ENCODE results near the gene LRRC46.
A peak's percentile ranks its signal among the peaks of the same experiment; 100 is the strongest.

LRRC46 gene

DNA sequence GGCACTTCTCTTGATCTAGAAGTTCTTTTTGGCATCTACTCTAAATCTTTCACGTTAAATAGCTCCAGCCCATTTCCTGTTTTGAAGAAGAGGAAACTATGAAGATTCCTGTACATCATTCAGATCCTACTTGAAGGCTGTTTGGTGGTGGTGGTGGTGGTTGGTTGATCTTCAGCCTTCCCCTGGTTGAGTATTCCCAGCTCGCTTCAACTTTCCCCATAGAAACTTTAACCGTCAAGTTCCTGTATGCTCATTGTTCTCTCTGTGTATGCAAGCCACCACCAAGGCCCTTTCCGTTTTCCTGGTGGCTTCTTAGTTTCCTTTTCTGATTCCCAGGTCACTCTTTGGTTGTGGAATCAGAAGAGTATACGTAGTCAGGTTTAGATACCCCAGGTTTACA, 3.3 kb downstream of the LRRC46 start:
- no peak for DNase-seq

DNA sequence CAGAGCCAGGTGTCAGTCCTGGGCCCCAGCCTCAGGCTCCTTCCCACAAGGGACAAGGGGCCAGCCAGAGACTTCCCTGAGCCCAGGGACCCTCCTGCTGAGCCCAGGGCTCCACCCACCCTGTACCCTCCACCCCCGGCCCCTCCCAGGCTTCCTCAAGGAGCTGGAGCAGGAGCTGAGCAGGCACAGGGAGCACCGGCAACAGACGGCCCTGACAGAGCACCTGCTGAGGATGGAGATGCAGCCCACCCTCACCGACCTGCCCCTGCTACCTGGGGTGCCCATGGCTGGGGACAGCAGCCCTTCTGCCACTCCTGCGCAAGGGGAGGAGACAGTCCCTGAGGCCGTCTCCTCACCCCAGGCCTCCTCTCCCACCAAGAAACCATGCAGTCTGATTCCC, 5.1 kb downstream of the LRRC46 start:
- DNase-seq = no peak

DNA sequence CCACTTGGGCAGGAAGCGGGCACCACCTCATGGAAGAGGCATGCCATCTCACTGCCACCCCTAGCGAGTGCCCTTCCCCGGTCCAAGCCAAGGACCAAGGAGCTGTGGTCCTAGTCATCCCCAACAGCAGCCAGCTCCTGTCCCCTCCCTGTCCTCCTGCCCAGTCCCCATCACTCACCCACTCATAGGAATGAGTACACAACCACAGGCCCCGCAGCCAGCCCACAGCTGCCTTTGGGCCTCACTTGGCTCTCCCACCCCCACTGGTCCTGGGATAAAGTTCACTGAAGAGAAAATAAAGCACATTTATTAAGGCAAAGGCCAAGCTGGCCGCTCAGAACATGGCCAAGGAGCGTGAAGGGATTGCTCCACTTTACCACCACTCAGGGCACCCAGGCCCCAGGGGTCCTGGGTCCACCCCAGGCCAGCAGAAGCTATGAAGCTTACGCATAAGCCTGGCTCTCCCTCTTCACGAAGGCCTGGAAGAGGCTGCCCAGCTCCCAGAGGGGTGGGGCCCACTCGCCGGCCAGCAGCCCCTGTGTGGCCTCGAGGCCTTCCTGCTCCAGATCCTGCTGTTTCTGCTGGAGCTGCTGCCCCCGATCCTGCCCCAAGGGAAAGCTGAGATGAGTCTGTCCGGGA, 6.0 kb downstream of the LRRC46 start:
- DNase-seq = no peak

- DNase-seq = no peak
Measured at GRCh38 chr17:47838636-47839035, 7.2 kb downstream of the LRRC46 start.

DNA sequence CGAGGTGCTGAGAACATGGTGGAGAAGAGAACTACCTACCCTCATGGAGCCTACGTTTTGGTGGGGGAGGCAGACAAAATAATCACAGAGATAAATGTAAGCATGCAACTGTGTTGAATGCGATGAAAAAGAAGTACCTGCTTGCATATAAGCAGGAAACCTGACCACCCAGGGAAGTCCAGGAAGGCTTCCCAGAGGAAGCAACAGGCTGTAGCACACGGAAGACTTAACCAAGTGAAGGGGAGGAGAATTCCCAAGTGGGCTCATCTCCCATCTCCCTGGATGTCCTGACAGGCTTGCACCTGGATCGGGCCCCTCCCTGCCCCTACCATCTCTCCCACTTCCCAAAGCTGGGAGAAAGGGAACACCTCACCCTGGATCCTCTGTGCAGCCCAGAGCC, 7.6 kb downstream of the LRRC46 start:
- DNase-seq = no peak

DNA sequence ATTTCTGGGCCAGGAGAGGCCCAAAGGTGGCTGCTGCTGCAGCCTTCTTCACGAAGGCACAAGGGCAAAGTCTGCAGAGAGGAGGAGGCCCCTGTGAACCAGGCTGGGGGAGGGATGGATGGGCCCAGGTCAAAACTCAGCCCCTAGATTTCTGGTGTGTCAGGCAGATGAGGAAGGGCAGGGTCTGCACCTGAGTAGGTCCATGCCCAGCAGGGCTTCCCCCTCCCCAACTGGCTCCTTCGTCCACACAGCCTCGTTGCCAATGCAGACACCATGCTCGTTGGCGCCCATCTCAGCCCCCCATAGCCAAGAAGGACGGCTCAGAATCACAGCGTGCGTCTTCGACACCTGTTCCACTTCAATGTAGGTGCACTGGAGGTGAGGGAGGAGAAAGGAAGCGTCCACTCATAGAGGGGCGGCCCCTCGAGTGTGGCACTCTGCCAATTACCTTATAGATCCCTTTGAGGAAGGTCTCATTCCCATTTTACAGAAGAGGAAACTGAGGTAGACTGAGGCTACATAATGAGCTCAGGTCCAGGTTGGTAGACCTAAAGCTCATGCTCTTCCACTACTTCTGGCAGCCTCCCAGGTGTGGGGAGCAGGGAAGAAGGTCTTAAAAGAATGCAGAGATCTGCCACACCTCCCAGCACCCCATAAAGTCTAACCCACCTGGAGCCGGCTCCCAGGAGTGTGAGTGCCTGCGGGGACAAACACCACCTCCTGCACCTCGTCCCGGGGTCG, 8.7 kb downstream of the LRRC46 start:
- DNase-seq = no peak

DNA sequence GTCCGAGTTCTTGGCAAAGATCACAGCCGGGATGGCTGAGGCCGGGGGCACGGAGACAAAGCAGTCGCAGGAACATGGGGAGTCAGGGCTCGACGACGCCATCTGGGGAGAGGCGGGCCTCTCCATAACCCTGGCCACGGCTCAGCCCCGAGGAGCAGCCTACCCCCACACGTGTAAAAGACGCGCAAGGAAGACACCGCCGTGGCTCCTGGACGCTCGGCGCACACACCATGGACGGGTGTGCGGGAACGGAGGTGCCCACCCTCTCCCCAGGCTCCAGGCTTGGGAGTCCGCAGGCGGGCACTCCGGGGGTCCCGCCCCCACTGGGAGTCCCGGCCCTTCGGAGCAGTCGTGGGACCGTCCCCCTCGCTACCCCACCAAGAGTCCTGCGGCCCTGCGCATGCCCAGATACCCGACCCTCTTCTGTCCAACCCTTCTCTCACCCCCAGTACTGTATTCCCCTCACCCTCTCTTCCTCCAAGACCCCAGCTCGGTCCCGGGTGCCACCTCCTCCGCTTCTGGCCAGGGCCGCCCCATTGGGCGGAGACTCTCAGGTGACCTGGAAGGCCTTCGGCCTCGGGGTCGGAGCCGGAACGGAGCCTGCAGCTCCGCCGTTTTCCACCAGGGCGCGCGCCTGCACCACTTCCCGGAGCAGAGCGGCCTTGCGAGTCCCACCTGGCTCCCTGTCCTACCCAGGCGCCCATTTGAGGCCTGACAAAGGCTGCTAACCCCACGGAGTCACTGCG, 9.4 kb downstream of the LRRC46 start, which contains the start of gene SCRN2:
Gene SCRN2, minus strand, starts transcription at position 532 of the 746 bp plus-strand sequence. Its CDS starts 430 bp downstream, at position 102.
- peak; percentile 59 to 81 (median 70) for DNase-seq

- no peak for DNase-seq
Measured at GRCh38 chr17:47841488-47842291, 10.2 kb downstream of the LRRC46 start.

GRCh38 chr17:47843391-47843730, 11.9 kb downstream of the LRRC46 start:
- no peak for DNase-seq

DNA sequence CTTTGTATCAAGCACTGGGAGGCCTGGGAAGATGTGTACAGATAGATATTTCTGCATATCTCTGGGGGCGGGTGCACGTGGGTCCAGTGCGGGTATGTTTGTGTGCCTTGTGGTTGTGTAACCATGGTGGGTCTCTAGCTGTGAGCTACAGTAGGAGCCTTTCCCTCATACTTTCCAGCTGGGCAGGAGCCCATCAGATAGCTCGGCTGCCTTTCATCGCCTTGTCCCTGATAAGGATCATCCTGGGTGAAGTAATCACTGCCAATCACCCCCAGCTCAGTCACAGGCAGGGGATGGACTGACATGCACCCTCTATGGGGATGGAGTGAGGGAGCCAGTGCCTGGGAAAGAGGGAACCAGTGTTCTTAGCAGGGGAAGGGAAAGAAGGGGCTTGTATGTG, 12.8 kb downstream of the LRRC46 start:
- DNase-seq = no peak

DNA sequence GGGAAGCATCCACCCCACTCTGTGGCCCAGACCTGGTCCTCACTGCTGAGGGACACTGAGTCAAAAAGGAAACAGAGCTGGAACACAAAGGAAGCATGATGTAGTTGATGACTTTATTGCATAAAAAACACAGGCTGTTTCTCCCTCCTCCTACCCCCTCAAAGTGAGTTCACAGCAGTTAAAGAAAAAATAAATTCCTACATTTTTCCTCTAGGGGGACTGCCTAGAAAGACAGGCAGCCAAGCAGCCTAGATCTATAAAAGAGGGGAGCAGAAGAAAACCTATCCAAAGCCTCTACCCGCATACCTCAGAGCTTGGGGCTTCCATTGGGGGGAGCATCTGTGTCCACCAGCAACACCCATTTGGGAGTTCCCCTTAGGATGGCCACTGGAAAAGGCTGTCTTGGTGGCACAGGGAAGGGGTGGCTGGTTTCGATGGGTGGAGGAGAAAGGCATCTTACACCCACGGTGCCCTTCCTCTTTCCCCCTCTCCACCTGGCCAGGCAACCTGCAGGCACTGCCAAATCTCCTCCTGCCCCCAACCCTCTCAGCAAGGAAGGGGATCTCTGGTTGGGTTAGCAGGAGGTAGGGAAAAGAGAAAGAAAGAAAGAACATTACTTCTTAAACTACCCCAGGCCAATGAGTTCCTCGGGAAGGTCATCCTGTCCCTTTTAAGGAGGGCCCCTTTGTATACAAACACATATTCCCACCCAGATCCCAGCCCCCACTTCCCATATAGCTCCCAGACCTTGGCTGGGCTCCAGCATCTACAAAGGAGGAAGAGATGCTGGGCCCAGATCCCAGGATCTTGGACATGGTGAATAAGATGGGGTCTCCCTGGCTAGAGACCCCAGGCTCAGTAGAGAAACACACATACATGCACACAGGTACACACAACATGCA, 13.6 kb downstream of the LRRC46 start:
- no peak for DNase-seq

GRCh38 chr17:47845716-47846075, 14.2 kb downstream of the LRRC46 start:
- no peak for DNase-seq

- DNase-seq = no peak
Measured at GRCh38 chr17:47846716-47847340, 15.4 kb downstream of the LRRC46 start.

GRCh38 chr17:47847341-47848197, 16.1 kb downstream of the LRRC46 start:
- DNase-seq = no peak

- DNase-seq = no peak
Measured at GRCh38 chr17:47848198-47848513, 16.7 kb downstream of the LRRC46 start.

DNA sequence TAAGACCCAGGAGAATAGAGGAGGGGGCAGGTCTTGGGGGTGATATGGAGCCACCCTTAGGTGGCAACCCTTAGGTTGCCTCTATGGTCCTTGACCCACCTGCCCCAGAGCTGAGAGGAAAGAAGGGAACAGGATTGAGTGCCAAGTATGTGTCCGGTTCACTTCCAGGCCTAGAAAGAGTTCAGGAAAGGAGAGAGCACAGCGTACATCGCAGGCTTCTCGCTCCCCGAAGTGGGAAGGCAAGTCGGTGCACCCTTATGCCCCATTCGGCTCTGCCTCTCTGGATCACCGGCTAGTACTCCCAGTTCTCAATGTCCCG, 18.9 kb downstream of the LRRC46 start:
- no peak for DNase-seq

- DNase-seq = peak; percentile 29 to 43 (median 40)
Measured at GRCh38 chr17:47850692-47851573, 19.5 kb downstream of the LRRC46 start, which contains the start of gene SP6. SP6 (minus strand) TSS chr17:47851163; CDS start chr17:47848429, 2,734 bp downstream.

- no peak for DNase-seq
Measured at GRCh38 chr17:47851764-47852112, 20.3 kb downstream of the LRRC46 start.

GRCh38 chr17:47852113-47852949, 20.9 kb downstream of the LRRC46 start:
- no peak for DNase-seq

All from activated CD4-positive, CD25-positive, alpha-beta regulatory T cell (primary cell).